GM23338 (cell line): Measurements from ENCODE around the gene FRAS1. TPM values are rescaled to one million over a fixed set of nuclear protein-coding genes. Genes with fewer than 3 reads are reported as not detected.

Experiments used
- ATAC-seq: fragments of 200-7000 bp; cut with Tn5 transposase; 3 replicates; pipeline ENCODE4 v1.9.1; 2020
- DNase-seq: peaks from one replicate; pipeline ENCODE4 v3.0.0-alpha.2; 2015; ENCODE audit warnings: low spot score
- H2AFZ ChIP-seq: fragments of 200-600 bp; sonication (generic); 2 replicates; pipeline ENCODE4 v1.8.0; 2016; ENCODE audit warnings: antibody characterized with exemption, mild to moderate bottlenecking, moderate library complexity
- H3F3A ChIP-seq: fragments of 200-600 bp; sonication (generic); replicated peaks from 2 replicates; pipeline ENCODE4 v1.8.0; 2017; ENCODE audit warnings: antibody characterized with exemption, mixed run types, low read depth
- H3K27ac ChIP-seq: fragments of 200-600 bp; sonication (generic); 2 replicates; pipeline ENCODE4 v1.6.1; 2016; ENCODE audit warnings: low read depth
- H3K27me3 ChIP-seq: fragments of 200-600 bp; sonication (generic); 2 replicates; pipeline ENCODE4 v1.8.0; 2016; ENCODE audit warnings: mild to moderate bottlenecking, mixed run types, moderate library complexity; ENCODE audit not compliant: insufficient read depth
- H3K36me3 ChIP-seq: fragments of 200-600 bp; sonication (generic); 2 replicates; pipeline ENCODE4 v1.8.0; 2016; ENCODE audit warnings: mild to moderate bottlenecking; ENCODE audit not compliant: insufficient read depth
- H3K4me1 ChIP-seq: fragments of 200-600 bp; sonication (generic); 2 replicates; pipeline ENCODE4 v1.8.0; 2016; ENCODE audit warnings: mild to moderate bottlenecking, moderate library complexity; ENCODE audit not compliant: insufficient read depth
- H3K4me2 ChIP-seq: fragments of 200-600 bp; sonication (generic); 2 replicates; pipeline ENCODE4 v1.7.1; 2017; ENCODE audit warnings: mixed run types
- H3K4me3 ChIP-seq: fragments of 200-600 bp; sonication (generic); 2 replicates; pipeline ENCODE4 v1.6.1; 2016; ENCODE audit warnings: mixed run types
- H3K79me2 ChIP-seq: fragments of 200-600 bp; sonication (generic); replicated peaks from 2 replicates; pipeline ENCODE4 v1.8.0; 2017; ENCODE audit warnings: mild to moderate bottlenecking; ENCODE audit not compliant: insufficient read depth
- H3K9me2 ChIP-seq: fragments of 200-600 bp; sonication (generic); 2 replicates; pipeline ENCODE4 v1.8.0; 2017; ENCODE audit not compliant: insufficient read depth
- H4K20me1 ChIP-seq: fragments of 200-600 bp; sonication (generic); replicated peaks from 2 replicates; pipeline ENCODE4 v1.8.0; 2017; ENCODE audit warnings: mild to moderate bottlenecking; ENCODE audit not compliant: insufficient read depth
- H3K27ac Mint-ChIP-seq: 2 replicates; pipeline ENCODE4 v1.8.0; 2020; ENCODE audit warnings: inconsistent platforms, mild to moderate bottlenecking, moderate library complexity, mixed read lengths
- H3K27me3 Mint-ChIP-seq: 3 replicates; pipeline ENCODE4 v1.8.0; 2022; ENCODE audit warnings: low read depth, mild to moderate bottlenecking, moderate library complexity, mixed read lengths, inconsistent platforms; ENCODE audit not compliant: insufficient read depth, poor library complexity
- H3K36me3 Mint-ChIP-seq: 3 replicates; pipeline ENCODE4 v1.8.0; 2021; ENCODE audit warnings: low read depth, mild to moderate bottlenecking, inconsistent platforms, moderate library complexity, mixed read lengths
- H3K4me1 Mint-ChIP-seq: 3 replicates; pipeline ENCODE4 v1.8.0; 2020; ENCODE audit warnings: mild to moderate bottlenecking, inconsistent platforms, mixed read lengths
- H3K4me3 Mint-ChIP-seq: 3 replicates; pipeline ENCODE4 v1.8.0; 2021; ENCODE audit warnings: moderate library complexity, mild to moderate bottlenecking, inconsistent platforms, mixed read lengths
- H3K9me3 Mint-ChIP-seq: 3 replicates; pipeline ENCODE4 v1.8.0; 2020; ENCODE audit warnings: moderate library complexity, mild to moderate bottlenecking, inconsistent platforms, mixed read lengths
- CREB1 ChIP-seq: fragments of 250-450 bp; sonication (Bioruptor Pico); IDR thresholded peaks from 2 replicates; pipeline ENCODE4 v1.5.0; 2020; ENCODE audit warnings: low read depth, mild to moderate bottlenecking, moderate library complexity
- EZH2 ChIP-seq: fragments of 200-600 bp; sonication (generic); IDR thresholded peaks from one replicate; pipeline ENCODE4 v1.8.0; 2017; ENCODE audit warnings: antibody characterized with exemption, mild to moderate bottlenecking, low read depth; ENCODE audit not compliant: unreplicated experiment
- JUNB ChIP-seq: IDR thresholded peaks from one replicate; pipeline ENCODE4 v1.6.1; 2016; ENCODE audit warnings: antibody characterized with exemption; ENCODE audit not compliant: unreplicated experiment
- NANOG ChIP-seq: IDR thresholded peaks from 2 replicates; pipeline ENCODE4 v1.6.1; 2016; ENCODE audit warnings: antibody characterized with exemption, borderline replicate concordance
- POLR2AphosphoS5 ChIP-seq: IDR thresholded peaks from 2 replicates; pipeline ENCODE4 v1.6.1; 2016; ENCODE audit warnings: antibody characterized with exemption, low read depth
- REST ChIP-seq: IDR thresholded peaks from one replicate; pipeline ENCODE4 v1.6.1; 2018; ENCODE audit warnings: antibody characterized with exemption; ENCODE audit not compliant: unreplicated experiment
- ZNF114 ChIP-seq: fragments of 250-450 bp; sonication (Bioruptor Pico); IDR thresholded peaks from 2 replicates; pipeline ENCODE4 v1.5.0; 2020; ENCODE audit warnings: mild to moderate bottlenecking, moderate library complexity
- ZNF462 ChIP-seq: fragments of 250-450 bp; sonication (Bioruptor Pico); IDR thresholded peaks from 2 replicates; pipeline ENCODE4 v1.5.0; 2020; ENCODE audit warnings: mild to moderate bottlenecking, moderate library complexity
- polyA plus RNA-seq: library from polyadenylated mRNA; unstranded; fragments of >200 nt; fragmentation: Nextera tagmentation; extraction: Ambion mirVana; gene quantifications from 2 replicates; pipeline ENCODE4 v1.2.1, GENCODE V29; 2016
- total RNA-seq: library from RNA; depleted of rRNA; stranded (reverse); fragments of >200 nt; shearing (Covaris generic); gene quantifications from 2 replicates; pipeline ENCODE4 v1.2.3, GENCODE V29; 2014

The FRAS1 gene
- total and polyA plus RNA-seq, 2 experiments from 2014 or later = 12.4 to 108 TPM

DNA sequence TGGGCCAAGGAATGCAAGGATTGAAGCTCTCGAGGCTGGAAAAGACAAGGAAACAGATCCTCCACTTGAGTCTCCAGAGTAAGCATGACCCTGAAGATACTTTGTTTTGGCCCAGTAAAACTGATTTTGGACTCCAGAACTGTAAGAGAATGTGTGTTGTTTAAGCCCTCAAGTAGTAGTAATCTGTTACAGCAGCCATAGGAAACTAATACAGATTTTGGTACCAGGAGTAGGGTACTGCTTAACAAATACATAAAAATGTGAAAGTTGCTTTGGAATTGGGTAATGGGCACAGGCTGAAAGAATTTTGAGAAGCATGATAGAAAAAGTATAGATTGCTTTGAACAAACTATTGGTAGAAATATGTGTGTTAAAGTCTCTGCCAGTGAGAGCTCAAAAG, 17.4 kb upstream of the FRAS1 start (continued):
- TF ChIP-seq ZNF462 (no peak), EZH2 (no peak), NANOG (no peak), ZNF114 (CRISPR knock-in tag) (no peak), JUNB (no peak), CREB1 (CRISPR knock-in tag) (no peak)

GRCh38 chr4:78040431-78040830, 16.7 kb upstream of the FRAS1 start:
- DNase-seq (no peak), ATAC-seq (no peak)
- Histone ChIP-seq H3K79me2 (no peaks in the 10 kb centered on the region), H3K4me1 (no peaks in the 10 kb centered on the region), H3K4me3 (no peak overlapping the region), H3K4me2 (no peak overlapping the region), H3K36me3 (no peaks in the 10 kb centered on the region; the same call in 1 of the 2 replicates), H3F3A (no peaks in the 10 kb centered on the region), H3K27ac (no peak overlapping the region), H2AFZ (no peak overlapping the region), H3K9me2 (peaks cover under 1% of the 10 kb centered on the region; the same call in 1 of the 2 replicates), H4K20me1 (no peaks in the 10 kb centered on the region), H3K27me3 (no peaks in the 10 kb centered on the region)
- H3K36me3 Mint-ChIP-seq = 0 out of 3 replicates have a peak, but pooled peaks cover 3% of the 10 kb centered on the region
- H3K27me3 Mint-ChIP-seq = no peaks in the 10 kb centered on the region
- no peak overlapping the region for H3K4me3 Mint-ChIP-seq
- peaks cover 6% of the 10 kb centered on the region; the same call in 1 of the 3 replicates for H3K9me3 Mint-ChIP-seq
- no peak overlapping the region for H3K27ac Mint-ChIP-seq
- peaks cover 2% of the 10 kb centered on the region; the same call in 1 of the 3 replicates for H3K4me1 Mint-ChIP-seq
- no peak for TF ChIP-seq POLR2AphosphoS5
- TF ChIP-seq EZH2 = no peak
- TF ChIP-seq REST = no peak
